ENCODE measurements around the gene KNCN.

DNA sequence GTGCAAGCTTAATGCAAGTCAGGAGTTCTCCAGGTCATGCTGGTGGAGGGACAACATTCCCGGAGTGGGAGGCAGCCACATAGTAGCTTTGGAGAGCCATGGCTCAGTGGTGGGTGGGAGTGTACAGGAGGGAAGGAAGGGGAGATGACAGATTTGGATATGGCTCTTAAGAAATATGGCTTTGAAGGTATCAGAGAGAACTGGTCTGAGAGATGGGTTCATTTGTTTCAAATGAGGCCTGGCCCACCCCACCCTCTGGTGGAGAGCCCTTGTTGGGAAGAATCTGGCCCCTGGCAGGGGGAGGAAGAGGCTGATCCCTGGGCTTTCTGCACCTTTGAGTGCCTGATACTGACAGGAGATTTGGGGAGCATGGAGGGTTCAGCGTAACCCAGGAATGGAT, 55.7 kb downstream of the KNCN start:
- TF ChIP-seq EP300 (conservative IDR thresholded peaks at IDR 0.05; ENCODE audit: poor library complexity, severe bottlenecking), result no peak
- TF ChIP-seq, protein P1, sequence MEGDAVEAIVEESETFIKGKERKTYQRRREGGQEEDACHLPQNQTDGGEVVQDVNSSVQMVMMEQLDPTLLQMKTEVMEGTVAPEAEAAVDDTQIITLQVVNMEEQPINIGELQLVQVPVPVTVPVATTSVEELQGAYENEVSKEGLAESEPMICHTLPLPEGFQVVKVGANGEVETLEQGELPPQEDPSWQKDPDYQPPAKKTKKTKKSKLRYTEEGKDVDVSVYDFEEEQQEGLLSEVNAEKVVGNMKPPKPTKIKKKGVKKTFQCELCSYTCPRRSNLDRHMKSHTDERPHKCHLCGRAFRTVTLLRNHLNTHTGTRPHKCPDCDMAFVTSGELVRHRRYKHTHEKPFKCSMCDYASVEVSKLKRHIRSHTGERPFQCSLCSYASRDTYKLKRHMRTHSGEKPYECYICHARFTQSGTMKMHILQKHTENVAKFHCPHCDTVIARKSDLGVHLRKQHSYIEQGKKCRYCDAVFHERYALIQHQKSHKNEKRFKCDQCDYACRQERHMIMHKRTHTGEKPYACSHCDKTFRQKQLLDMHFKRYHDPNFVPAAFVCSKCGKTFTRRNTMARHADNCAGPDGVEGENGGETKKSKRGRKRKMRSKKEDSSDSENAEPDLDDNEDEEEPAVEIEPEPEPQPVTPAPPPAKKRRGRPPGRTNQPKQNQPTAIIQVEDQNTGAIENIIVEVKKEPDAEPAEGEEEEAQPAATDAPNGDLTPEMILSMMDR (IDR thresholded peaks at IDR 0.05; ENCODE audit: poor library complexity, severe bottlenecking), result no peak
- TF ChIP-seq EZH2 (IDR thresholded peaks at IDR 0.05; ENCODE audit: borderline replicate concordance, insufficient read depth, low read length, poor library complexity, severe bottlenecking), result no peak
